ENCODE data around the gene TDP2. TPM values are rescaled to one million over a fixed set of nuclear protein-coding genes. Genes with fewer than 3 reads are reported as not detected.

Gene TDP2
- total and polyA plus RNA-seq, 8 donors = 14.7 to 41.9 (median 18.8) TPM

DNA sequence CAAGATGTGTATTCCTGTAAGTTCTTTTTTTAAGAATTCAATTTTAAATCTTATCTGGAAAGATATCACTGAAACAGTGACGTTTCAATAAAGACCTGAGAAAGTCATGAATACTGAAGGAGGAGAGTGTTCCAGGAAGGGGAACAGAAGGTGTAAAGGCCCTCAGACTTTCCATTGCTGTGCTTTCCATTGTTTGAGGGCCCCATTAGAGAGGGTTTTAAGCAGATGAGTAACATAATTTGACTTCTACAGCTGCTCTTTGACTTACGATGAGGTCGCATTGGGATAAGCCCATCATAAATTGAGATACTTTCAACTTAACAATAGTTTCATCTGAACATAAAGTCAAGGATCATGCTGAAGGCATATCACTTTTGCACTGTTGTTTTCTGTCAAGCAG, 24.9 kb upstream of the TDP2 start:
- no peaks in the 10 kb centered on the region for H3K4me1 ChIP-seq
- ATAC-seq = no peak
- FAIRE-seq = no peak
- 79 to 82% methylated on average over 3 of the region's 3 CpGs for WGBS, 2 donors
- TF ChIP-seq, protein P1, sequence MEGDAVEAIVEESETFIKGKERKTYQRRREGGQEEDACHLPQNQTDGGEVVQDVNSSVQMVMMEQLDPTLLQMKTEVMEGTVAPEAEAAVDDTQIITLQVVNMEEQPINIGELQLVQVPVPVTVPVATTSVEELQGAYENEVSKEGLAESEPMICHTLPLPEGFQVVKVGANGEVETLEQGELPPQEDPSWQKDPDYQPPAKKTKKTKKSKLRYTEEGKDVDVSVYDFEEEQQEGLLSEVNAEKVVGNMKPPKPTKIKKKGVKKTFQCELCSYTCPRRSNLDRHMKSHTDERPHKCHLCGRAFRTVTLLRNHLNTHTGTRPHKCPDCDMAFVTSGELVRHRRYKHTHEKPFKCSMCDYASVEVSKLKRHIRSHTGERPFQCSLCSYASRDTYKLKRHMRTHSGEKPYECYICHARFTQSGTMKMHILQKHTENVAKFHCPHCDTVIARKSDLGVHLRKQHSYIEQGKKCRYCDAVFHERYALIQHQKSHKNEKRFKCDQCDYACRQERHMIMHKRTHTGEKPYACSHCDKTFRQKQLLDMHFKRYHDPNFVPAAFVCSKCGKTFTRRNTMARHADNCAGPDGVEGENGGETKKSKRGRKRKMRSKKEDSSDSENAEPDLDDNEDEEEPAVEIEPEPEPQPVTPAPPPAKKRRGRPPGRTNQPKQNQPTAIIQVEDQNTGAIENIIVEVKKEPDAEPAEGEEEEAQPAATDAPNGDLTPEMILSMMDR (IDR thresholded peaks at IDR 0.05) = no peak
- no peak for DNase-seq
- intact Hi-C loops (cut with DNase I) = loop anchor here in 1 of 3 donors (5.0 kb wide), 1 partner anchor 109 kb away; no protein-coding TSS in a partner anchor
- no peaks in the 10 kb centered on the region for H3K9me3 ChIP-seq
- no peaks in the 10 kb centered on the region for H3K36me3 ChIP-seq
- H3K27ac ChIP-seq = no peak overlapping the region
- H3K4me3 ChIP-seq = no peak overlapping the region
- no peaks in the 10 kb centered on the region for H3K27me3 ChIP-seq

DNA sequence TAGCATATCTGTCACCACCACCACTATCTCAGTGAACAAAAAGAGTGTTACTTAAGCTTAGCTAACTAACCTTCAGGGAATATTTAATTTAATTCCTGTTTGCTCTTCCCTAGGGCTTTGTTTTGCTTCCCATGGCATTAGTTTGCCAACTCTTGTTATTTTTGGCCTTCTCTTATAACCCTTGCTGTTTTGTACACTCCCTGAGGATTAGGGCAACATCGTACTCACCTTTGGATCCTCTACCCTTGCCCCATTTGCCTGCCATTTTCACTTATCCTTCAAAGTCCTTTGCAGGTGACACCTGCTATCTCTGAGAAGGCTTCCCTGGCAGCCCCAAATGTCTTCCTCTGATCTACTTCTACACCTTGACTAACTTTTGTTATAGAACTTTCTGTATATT, 23.9 kb upstream of the TDP2 start:
- H3K4me3 ChIP-seq = no peak overlapping the region
- no peaks in the 10 kb centered on the region for H3K9me3 ChIP-seq
- no peaks in the 10 kb centered on the region for H3K4me1 ChIP-seq
- H3K27me3 ChIP-seq = no peaks in the 10 kb centered on the region
- DNase-seq (no peak), FAIRE-seq (no peak), ATAC-seq (no peak)
- no peak overlapping the region for H3K27ac ChIP-seq
- 35 to 39% methylated on average over 1 of the region's 1 CpG for WGBS, 2 donors
- H3K36me3 ChIP-seq = no peaks in the 10 kb centered on the region
- TF ChIP-seq, protein P1 (IDR thresholded peaks at IDR 0.05) = no peak
- intact Hi-C loops (cut with DNase I) = loop anchor here in 1 of 3 donors (5.0 kb wide), 1 partner anchor 108 kb away; no protein-coding TSS in a partner anchor

DNA sequence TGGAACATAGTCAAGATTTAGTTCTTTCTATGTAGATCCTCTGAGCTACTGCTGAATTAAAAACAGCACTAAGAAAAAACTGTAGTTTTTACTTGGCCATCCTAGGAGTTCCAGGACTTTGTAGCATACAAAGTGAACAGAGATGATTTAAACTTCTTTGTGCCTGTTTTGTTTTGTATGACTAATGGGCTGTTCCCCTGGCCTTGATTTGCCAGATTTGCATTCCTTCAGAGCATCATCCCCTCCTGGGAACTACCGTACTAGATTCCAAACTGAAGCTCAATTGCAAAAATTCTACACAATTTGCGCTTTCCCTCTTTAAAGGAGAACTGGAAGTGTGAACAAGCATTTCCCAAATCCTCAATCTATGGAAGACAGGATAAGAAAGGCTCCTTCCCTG, 23.3 kb upstream of the TDP2 start:
- H3K27ac ChIP-seq = no peak overlapping the region
- WGBS, 2 donors = 85 to 88% methylated on average over 2 of the region's 2 CpGs
- ATAC-seq = no peak
- no peaks in the 10 kb centered on the region for H3K9me3 ChIP-seq
- H3K27me3 ChIP-seq = no peaks in the 10 kb centered on the region
- no peak for DNase-seq
- intact Hi-C loops (cut with DNase I) = loop anchor here in 1 of 3 donors (5.0 kb wide), 1 partner anchor 108 kb away; no protein-coding TSS in a partner anchor
- TF ChIP-seq, protein P1 (IDR thresholded peaks at IDR 0.05) = no peak
- H3K4me3 ChIP-seq = no peak overlapping the region
- H3K36me3 ChIP-seq = no peaks in the 10 kb centered on the region
- no peak for FAIRE-seq
- no peaks in the 10 kb centered on the region for H3K4me1 ChIP-seq

DNA sequence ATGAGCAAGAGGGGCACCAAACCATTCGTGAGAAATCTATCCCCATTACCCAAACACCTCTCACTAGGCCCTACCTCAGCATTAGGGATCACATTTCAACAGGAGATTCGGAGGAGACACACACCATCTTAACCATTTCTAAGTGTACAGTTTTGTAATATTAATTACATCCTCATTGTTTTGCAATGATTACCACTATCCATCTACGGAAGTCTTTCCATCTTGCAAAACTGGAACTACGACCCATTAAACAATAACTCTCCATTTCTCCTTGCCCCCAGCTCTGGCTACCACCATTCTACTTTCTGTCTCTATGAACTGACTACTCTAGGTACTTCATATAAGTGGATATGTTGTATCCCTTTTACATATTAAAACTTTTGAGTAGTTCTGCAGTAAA, 20.2 kb upstream of the TDP2 start:
- TF ChIP-seq, protein P1 (IDR thresholded peaks at IDR 0.05) = no peak
- FAIRE-seq (no peak), DNase-seq (no peak), ATAC-seq (no peak)
- WGBS, 2 donors = 75 to 78% methylated on average over 4 of the region's 4 CpGs
- Histone ChIP-seq H3K27me3 (no peaks in the 10 kb centered on the region), H3K4me1 (peaks cover 0 to 4% (median 0%) of the 10 kb centered on the region in 3 donors), H3K27ac (no peak overlapping the region), H3K4me3 (no peak overlapping the region), H3K36me3 (no peaks in the 10 kb centered on the region), H3K9me3 (no peaks in the 10 kb centered on the region)
- intact Hi-C loops (cut with DNase I) = no loop called here

DNA sequence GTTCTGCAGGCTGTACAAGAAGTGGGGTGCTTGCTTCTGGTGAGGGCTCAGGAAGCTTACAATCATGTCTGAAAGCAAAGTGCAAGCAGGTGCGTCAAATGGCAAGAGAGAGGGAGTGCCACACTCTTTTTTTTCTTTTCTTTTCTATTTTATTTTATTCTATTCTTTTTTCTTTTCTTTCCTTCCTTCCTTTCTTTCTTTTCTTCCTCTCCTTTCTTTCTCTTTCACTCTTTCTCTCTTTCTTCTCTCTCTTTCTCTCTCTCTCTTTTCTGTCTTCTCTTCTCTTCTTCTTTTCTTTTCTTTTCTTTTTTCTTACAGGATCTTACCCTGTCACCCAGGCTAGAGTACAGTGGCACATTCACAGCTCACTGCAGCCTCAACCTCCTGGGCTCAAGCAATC, 19.7 kb upstream of the TDP2 start:
- Histone ChIP-seq H3K27ac (no peak overlapping the region), H3K27me3 (no peaks in the 10 kb centered on the region), H3K36me3 (no peaks in the 10 kb centered on the region), H3K4me3 (no peak overlapping the region), H3K9me3 (no peaks in the 10 kb centered on the region), H3K4me1 (peaks cover 0 to 4% (median 0%) of the 10 kb centered on the region in 3 donors)
- DNase-seq (no peak), FAIRE-seq (no peak), ATAC-seq (no peak)
- TF ChIP-seq, protein P1 (IDR thresholded peaks at IDR 0.05) = no peak
- WGBS, 2 donors = 86 to 90% methylated on average over 1 of the region's 1 CpG
- intact Hi-C loops (cut with DNase I) = no loop called here

All from pancreas (tissue), 10 donors.